AG09309 (cell line): Measurements from ENCODE around the gene HMG20A.

Experiments used
- DNase-seq: peaks from one replicate; pipeline ENCODE4 v3.0.0-alpha.2; 2010; ENCODE audit warnings: low read depth
- H3K4me3 ChIP-seq: 2 replicates; pipeline ENCODE4 v1.5.1; 2011; ENCODE audit warnings: mild to moderate bottlenecking, low read depth, low read length, moderate library complexity; ENCODE audit not compliant: control insufficient read depth
- CTCF ChIP-seq: IDR thresholded peaks from 2 replicates; pipeline ENCODE4 v1.5.1; 2011; ENCODE audit warnings: mild to moderate bottlenecking, low read depth, low read length, inconsistent platforms; ENCODE audit not compliant: insufficient read depth, control insufficient read depth; ENCODE audit errors: missing control alignments

HMG20A gene

DNA sequence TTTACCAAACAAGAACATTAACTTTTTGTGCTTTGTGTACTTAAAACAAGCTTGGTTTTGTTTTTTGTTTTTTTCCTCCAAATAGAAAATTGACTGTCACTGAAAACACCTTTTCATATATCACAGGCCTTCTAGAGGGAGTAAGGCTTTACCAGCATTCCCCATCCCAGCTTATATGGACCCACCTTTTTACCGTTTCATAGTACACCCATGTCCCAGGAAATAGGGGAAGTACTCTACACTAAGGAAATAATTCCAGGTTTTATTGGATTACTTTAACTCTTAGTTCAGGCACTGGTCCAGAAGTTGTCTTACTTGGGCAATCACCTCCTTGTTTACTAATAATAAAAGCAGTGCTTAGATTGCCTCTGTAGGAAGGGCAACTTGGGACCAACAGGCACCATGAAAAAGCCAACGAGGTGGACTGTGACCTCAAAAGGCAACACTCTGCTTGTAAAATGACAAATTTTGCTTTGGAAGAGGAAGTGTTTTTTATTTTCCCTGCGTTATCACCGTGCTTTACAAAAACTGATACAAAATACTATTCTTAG lies 26.2 kb downstream of the HMG20A start:
- DNase-seq: no peak
- no peak overlapping the region for H3K4me3 ChIP-seq
- no peak for TF ChIP-seq CTCF

GRCh38 chr15:77454265-77454664 lies 33.6 kb downstream of the HMG20A start:
- TF ChIP-seq CTCF: no peak
- no peak for DNase-seq
- H3K4me3 ChIP-seq: no peak overlapping the region

DNA sequence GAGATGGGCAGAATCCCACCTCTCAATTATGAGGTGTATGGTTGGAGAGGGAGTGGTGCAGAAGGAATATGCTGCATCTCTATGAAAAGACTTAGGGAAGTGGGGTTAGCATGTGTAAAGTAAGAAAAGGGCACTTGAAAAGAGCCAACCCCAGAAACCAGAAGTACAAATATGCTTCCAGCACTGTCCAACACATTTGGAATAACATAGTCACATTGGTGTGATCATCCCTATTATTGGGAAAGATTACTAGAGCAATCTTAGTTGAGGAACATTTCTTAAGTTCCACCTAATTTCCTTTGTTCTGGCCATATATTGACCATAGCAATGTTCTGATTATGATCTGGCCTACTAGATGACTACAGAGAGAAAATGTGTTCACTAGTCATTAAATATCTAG lies 34.3 kb downstream of the HMG20A start:
- H3K4me3 ChIP-seq: no peak overlapping the region
- no peak for TF ChIP-seq CTCF
- no peak for DNase-seq

DNA sequence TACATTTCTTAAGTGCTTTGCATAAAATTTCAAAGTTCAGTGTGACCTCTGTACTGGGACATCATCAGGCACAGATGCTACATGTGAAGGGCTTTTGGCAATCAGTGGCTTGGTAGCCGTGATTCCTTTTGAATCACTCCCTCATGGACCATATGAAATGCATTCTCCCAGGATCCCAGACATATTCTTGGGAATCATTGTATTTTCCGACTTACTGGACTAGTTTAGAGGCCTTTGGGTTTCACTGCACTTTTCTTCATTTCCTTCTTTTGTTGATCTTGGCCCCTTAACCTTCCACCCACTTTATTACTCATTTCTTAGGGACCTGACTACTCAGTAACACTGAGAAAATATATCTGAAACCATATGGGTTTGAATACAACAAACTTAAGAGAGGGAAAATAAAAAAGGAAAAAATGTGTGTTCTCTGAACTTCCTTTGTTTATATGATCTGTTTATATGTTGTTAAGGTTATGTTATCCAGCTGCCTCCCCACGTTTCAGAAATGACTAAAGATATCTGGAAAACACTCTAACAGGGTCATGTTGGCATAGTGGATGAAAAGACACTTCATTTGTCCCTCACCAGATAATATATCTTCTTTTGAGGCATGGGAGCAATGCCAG lies 35.1 kb downstream of the HMG20A start:
- no peak for TF ChIP-seq CTCF
- no peak overlapping the region for H3K4me3 ChIP-seq
- peak; percentile 54 for DNase-seq

DNA sequence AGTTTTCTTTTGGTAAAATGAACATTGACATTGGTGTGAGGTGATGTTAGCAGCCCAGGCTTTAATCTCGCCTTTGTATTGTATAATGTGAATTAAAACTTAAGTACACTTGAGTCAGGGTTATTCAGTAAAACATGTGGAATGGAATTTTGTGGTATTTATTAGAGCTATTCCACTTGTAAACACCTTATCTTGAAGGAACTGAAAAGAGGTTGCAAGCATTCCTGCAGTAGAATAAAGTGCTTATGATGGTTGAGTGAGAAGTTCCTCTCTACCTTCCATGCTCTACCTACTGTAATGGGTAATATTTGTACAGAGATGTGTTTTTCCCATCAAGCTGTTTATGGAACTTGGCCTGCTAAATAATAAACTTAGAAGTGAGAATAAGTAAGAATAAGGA lies 36.1 kb downstream of the HMG20A start:
- DNase-seq: no peak
- H3K4me3 ChIP-seq: no peak overlapping the region
- no peak for TF ChIP-seq CTCF

GRCh38 chr15:77457191-77457904 lies 36.7 kb downstream of the HMG20A start:
- H3K4me3 ChIP-seq: no peak overlapping the region

More at GRCh38 chr15:77457191-77457904, 36.7 kb downstream of the HMG20A start:
- no peak for DNase-seq
- no peak for TF ChIP-seq CTCF
